ENCODE results near the gene FAM83D. TPM values are rescaled to one million over a fixed set of nuclear protein-coding genes. Genes with fewer than 3 reads are reported as not detected.

FAM83D gene
- total RNA-seq, 1 experiment from 2014 or later: 48.1 TPM

DNA sequence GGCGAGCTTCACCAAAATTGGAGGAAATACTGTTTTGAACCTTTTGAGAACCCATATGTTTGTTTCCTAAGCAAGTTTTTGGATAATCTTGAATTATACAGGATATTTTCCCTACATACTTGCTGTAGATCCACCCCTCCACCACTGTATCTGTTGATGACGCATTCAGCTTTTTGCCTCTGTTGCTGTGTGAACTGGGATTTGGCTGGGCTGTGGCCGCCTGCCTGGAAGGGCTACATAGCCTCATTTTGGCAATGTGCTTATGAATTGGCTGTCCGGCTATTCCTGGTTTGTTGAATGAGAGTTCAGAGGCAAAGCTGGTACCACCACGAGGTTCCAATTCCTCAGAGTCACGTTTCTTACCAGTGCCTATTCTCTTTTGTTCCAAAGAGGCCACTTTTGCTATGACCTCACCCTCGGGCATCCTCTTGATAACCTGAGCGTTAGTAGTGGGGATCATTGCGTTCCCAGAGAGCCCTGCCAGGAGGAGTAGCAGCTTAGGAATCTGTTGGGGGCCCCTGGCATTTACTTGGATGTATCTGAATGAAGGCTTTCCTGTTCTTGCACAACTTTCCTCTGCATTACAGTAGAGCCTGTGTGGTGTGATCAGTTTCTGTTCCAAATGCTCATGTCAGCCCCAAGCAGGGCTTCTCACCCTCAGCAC is 6.4 kb downstream of the FAM83D start:
- Histone ChIP-seq H3K18ac (ENCODE audit: insufficient read length, low read depth, low read length) (no peak overlapping the region), H3K79me2 (ENCODE audit: insufficient read depth, low read length) (peaks cover 65% of the 10 kb centered on the region), H3K4me2 (ENCODE audit: insufficient read depth, insufficient read length, low read length) (no peak overlapping the region), H3T11ph (ENCODE audit: low read length) (no peak overlapping the region), H2BK12ac (ENCODE audit: insufficient read length, low read depth, low read length) (no peak overlapping the region), H3K27me3 (ENCODE audit: insufficient read depth, low read length) (no peaks in the 10 kb centered on the region), H3K56ac (ENCODE audit: insufficient read length, low read depth, low read length) (no peak overlapping the region), H2BK120ac (ENCODE audit: low read depth, low read length, poor library complexity, severe bottlenecking) (no peak overlapping the region), H2BK20ac (ENCODE audit: low read depth, low read length, poor library complexity, severe bottlenecking) (no peak overlapping the region), H3K4ac (ENCODE audit: low read depth, low read length) (no peak overlapping the region), H2BK15ac (ENCODE audit: low read depth, low read length) (no peak overlapping the region), H3K27ac (ENCODE audit: insufficient read length, low read depth, low read length) (no peak overlapping the region), H2AFZ (ENCODE audit: low read length) (no peak overlapping the region), H3K4me1 (ENCODE audit: insufficient read depth, low read length) (peaks cover 5% of the 10 kb centered on the region; the same call in 1 of the 2 replicates), H4K5ac (ENCODE audit: insufficient read length, low read depth, low read length) (no peak overlapping the region), H3K23me2 (ENCODE audit: insufficient read length, low read depth, low read length, poor library complexity, severe bottlenecking) (no peaks in the 10 kb centered on the region), H4K8ac (replicated peaks; ENCODE audit: insufficient read length, low read depth, low read length) (no peak overlapping the region), H3K9ac (ENCODE audit: extremely low read depth, insufficient read length, low read length) (no peak overlapping the region), H3K79me1 (ENCODE audit: insufficient read depth, low read depth, low read length, poor library complexity, severe bottlenecking) (peaks cover 3% of the 10 kb centered on the region), H2AK5ac (ENCODE audit: insufficient read length, low read length) (no peak overlapping the region), H4K20me1 (ENCODE audit: control insufficient read depth, insufficient read depth, insufficient read length) (no peaks in the 10 kb centered on the region), H2BK5ac (ENCODE audit: insufficient read length, low read length) (no peak overlapping the region), H3K23ac (ENCODE audit: insufficient read length, low read depth, low read length) (no peak overlapping the region), H3K9me3 (ENCODE audit: control insufficient read depth, low read depth, low read length) (no peaks in the 10 kb centered on the region), H3K14ac (ENCODE audit: insufficient read depth, low read length) (no peak overlapping the region), H4K91ac (ENCODE audit: insufficient read length, low read depth, low read length) (no peak overlapping the region)
- WGBS (ENCODE audit: extremely low coverage, insufficient read length, low lambda C conversion rate): no CpG with 5 or more reads among the region's 9 CpGs
- DNase-seq: no peak
- H3K4me3 Mint-ChIP-seq: peak overlapping the region in 1 of 2 experiments; percentile 32; a peak in 1 of 5 replicates
- H3K27me3 Mint-ChIP-seq (ENCODE audit: low read depth): no peaks in the 10 kb centered on the region; the same call in 1 of the 2 replicates
- peaks cover 48 to 50% of the 10 kb centered on the region in 2 experiments for H3K4me1 Mint-ChIP-seq
- peak overlapping the region; percentile 18 to 82 (median 27); a peak in 2 of 7 replicates for H3K27ac Mint-ChIP-seq
- TF ChIP-seq, protein P1, sequence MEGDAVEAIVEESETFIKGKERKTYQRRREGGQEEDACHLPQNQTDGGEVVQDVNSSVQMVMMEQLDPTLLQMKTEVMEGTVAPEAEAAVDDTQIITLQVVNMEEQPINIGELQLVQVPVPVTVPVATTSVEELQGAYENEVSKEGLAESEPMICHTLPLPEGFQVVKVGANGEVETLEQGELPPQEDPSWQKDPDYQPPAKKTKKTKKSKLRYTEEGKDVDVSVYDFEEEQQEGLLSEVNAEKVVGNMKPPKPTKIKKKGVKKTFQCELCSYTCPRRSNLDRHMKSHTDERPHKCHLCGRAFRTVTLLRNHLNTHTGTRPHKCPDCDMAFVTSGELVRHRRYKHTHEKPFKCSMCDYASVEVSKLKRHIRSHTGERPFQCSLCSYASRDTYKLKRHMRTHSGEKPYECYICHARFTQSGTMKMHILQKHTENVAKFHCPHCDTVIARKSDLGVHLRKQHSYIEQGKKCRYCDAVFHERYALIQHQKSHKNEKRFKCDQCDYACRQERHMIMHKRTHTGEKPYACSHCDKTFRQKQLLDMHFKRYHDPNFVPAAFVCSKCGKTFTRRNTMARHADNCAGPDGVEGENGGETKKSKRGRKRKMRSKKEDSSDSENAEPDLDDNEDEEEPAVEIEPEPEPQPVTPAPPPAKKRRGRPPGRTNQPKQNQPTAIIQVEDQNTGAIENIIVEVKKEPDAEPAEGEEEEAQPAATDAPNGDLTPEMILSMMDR (conservative IDR thresholded peaks at IDR 0.05): no peak
- peaks cover 19 to 37% (median 36%) of the 10 kb centered on the region in 3 experiments; a peak in 6 of 7 replicates for H3K36me3 Mint-ChIP-seq (ENCODE audit: insufficient read depth in 1 of 3, low read depth in 3 of 3)
- H3K9me3 Mint-ChIP-seq: no peaks in the 10 kb centered on the region
